PFSK-1 (cell line): ENCODE measurements around the gene ARHGEF16.

Experiments
- FOXP2 ChIP-seq: optimal IDR thresholded peaks from 2 replicates; pipeline ENCODE3; 2011; ENCODE audit warnings: borderline replicate concordance, control low read depth, inconsistent platforms; ENCODE audit not compliant: insufficient read depth; ENCODE audit errors: extremely low read length, extremely low read depth
- POLR2AphosphoS5 ChIP-seq: IDR thresholded peaks from 2 replicates; pipeline ENCODE4 v1.6.1; 2012; ENCODE audit warnings: low read depth, mild to moderate bottlenecking, control low read depth, low read length, moderate library complexity
- REST ChIP-seq, 2 experiments: IDR thresholded peaks; 2 replicates each; pipeline versions ENCODE4 v1.6.1 to v1.8.0; 2011 to 2012; ENCODE audit warnings: low read depth in 2 of 2, low read length in 2 of 2, control low read depth in 1 of 2, inconsistent platforms in 1 of 2, mild to moderate bottlenecking in 1 of 2, moderate library complexity in 1 of 2; ENCODE audit not compliant: insufficient read depth in 1 of 2
- SIN3A ChIP-seq: IDR thresholded peaks from 2 replicates; pipeline ENCODE4 v1.6.1; 2012; ENCODE audit warnings: mild to moderate bottlenecking, low read length, moderate library complexity, borderline replicate concordance; ENCODE audit not compliant: insufficient read depth
- TAF1 ChIP-seq: IDR thresholded peaks from 2 replicates; pipeline ENCODE4 v1.6.1; 2012; ENCODE audit warnings: low read length, control low read depth, borderline replicate concordance; ENCODE audit not compliant: insufficient read depth

The ARHGEF16 gene

GRCh38 chr1:3523980-3524379 is 69.5 kb downstream of the ARHGEF16 start:
- TF ChIP-seq TAF1 (no peak), REST (IDR thresholded peaks at IDR 0.05; ENCODE audit: insufficient read depth in 1 of 2, low read depth in 2 of 2, low read length in 2 of 2) (no peak)

GRCh38 chr1:3524556-3525203 is 70.2 kb downstream of the ARHGEF16 start:
- TF ChIP-seq TAF1 (no peak), POLR2AphosphoS5 (no peak), SIN3A (no peak), FOXP2 (no peak), REST (IDR thresholded peaks at IDR 0.05; ENCODE audit: insufficient read depth in 1 of 2, low read depth in 2 of 2, low read length in 2 of 2) (no peak)

GRCh38 chr1:3525551-3526482 is 71.4 kb downstream of the ARHGEF16 start:
- TF ChIP-seq TAF1 (no peak), FOXP2 (no peak), SIN3A (no peak), POLR2AphosphoS5 (no peak), REST (IDR thresholded peaks at IDR 0.05; ENCODE audit: insufficient read depth in 1 of 2, low read depth in 2 of 2, low read length in 2 of 2) (no peak)

GRCh38 chr1:3527774-3528173 is 73.3 kb downstream of the ARHGEF16 start:
- TF ChIP-seq TAF1: no peak
- no peak for TF ChIP-seq SIN3A
- no peak for TF ChIP-seq POLR2AphosphoS5
- no peak for TF ChIP-seq REST (IDR thresholded peaks at IDR 0.05; ENCODE audit: insufficient read depth in 1 of 2, low read depth in 2 of 2, low read length in 2 of 2)
- TF ChIP-seq FOXP2: no peak
